H1 (cell line): ENCODE data around the gene FERMT1. TPM values are rescaled to one million over a fixed set of nuclear protein-coding genes. Genes with fewer than 3 reads are reported as not detected.

Experiments
- CTCF ChIA-PET: fragments of 300-600 bp; sonication (Branson Sonifier 250); formaldehyde crosslinking; loops from one replicate; lab custom pipeline; 2021; ENCODE audit not compliant: partially characterized antibody; lab: Charles Lee
- POLR2A ChIA-PET: fragments of 300-600 bp; sonication (Branson Sonifier 250); formaldehyde crosslinking; loops from one replicate; lab custom pipeline; 2021; ENCODE audit warnings: inconsistent platforms; ENCODE audit not compliant: partially characterized antibody; lab: Charles Lee
- DNase-seq, 2 experiments: peaks; one replicate each; pipeline versions ENCODE4 v3.0.0 to v3.0.0-alpha.2; 2010 to 2022; ENCODE audit warnings: low spot score in 2 of 2, low read depth in 1 of 2, mixed read lengths in 1 of 2
- FAIRE-seq: peaks from 2 replicates; lab custom pipeline; 2011; peaks lifted over from hg19 to GRCh38; lab: Jason Lieb, UNC
- H2AFZ ChIP-seq: 2 replicates; pipeline ENCODE4 v1.8.1; 2012; ENCODE audit warnings: low read length, inconsistent platforms
- H2AK5ac ChIP-seq: 2 replicates; pipeline ENCODE4 v1.6.1; 2013; ENCODE audit warnings: low read depth, low read length
- H2BK120ac ChIP-seq: replicated peaks from 2 replicates; pipeline ENCODE3; 2013; ENCODE audit warnings: low read depth, low read length, inconsistent platforms
- H2BK12ac ChIP-seq: 2 replicates; pipeline ENCODE4 v1.6.1; 2013; ENCODE audit warnings: low read depth, low read length
- H2BK15ac ChIP-seq: 2 replicates; pipeline ENCODE4 v1.6.1; 2013; ENCODE audit warnings: low read length
- H2BK20ac ChIP-seq: 2 replicates; pipeline ENCODE4 v1.6.1; 2013; ENCODE audit warnings: low read length
- H2BK5ac ChIP-seq: 2 replicates; pipeline ENCODE4 v1.6.1; 2013; ENCODE audit warnings: low read depth, low read length
- H3K14ac ChIP-seq: 2 replicates; pipeline ENCODE4 v1.6.1; 2013; ENCODE audit warnings: inconsistent platforms; ENCODE audit not compliant: insufficient read length
- H3K18ac ChIP-seq: 2 replicates; pipeline ENCODE4 v1.6.1; 2013; ENCODE audit warnings: low read length; ENCODE audit errors: extremely low read depth
- H3K23ac ChIP-seq: 2 replicates; pipeline ENCODE4 v1.6.1; 2013; ENCODE audit warnings: inconsistent platforms; ENCODE audit not compliant: insufficient read length
- H3K23me2 ChIP-seq: 2 replicates; pipeline ENCODE4 v1.6.1; 2013; ENCODE audit warnings: low read depth, low read length
- H3K27ac ChIP-seq: 2 replicates; pipeline ENCODE4 v1.6.1; 2011; ENCODE audit warnings: low read depth, low read length, inconsistent platforms
- H3K27me3 ChIP-seq, 4 experiments: replicated peaks in 1 of 4; 1 replicate in 1 of 4; 2 replicates in 3 of 4; pipeline versions ENCODE4 v1.6.1 to v1.8.1; 2011 to 2013; ENCODE audit warnings: low read length in 3 of 4, mild to moderate bottlenecking in 3 of 4, inconsistent platforms in 2 of 4, mixed read lengths in 2 of 4, moderate library complexity in 1 of 4; ENCODE audit not compliant: control insufficient read depth in 3 of 4, insufficient read depth in 3 of 4; ENCODE audit errors: extremely low read depth in 1 of 4
- H3K36me3 ChIP-seq, 4 experiments: 2 replicates each; pipeline versions ENCODE4 v1.6.1 to v1.8.1; 2011 to 2013; ENCODE audit warnings: mild to moderate bottlenecking in 4 of 4, low read length in 3 of 4, moderate library complexity in 2 of 4, control low read depth in 1 of 4, inconsistent platforms in 1 of 4; ENCODE audit not compliant: insufficient read depth in 4 of 4, control insufficient read depth in 2 of 4
- H3K4ac ChIP-seq: replicated peaks from 2 replicates; pipeline ENCODE3; 2013; ENCODE audit warnings: low read length, low read depth, mixed read lengths, inconsistent platforms; ENCODE audit not compliant: insufficient read length
- H3K4me1 ChIP-seq, 4 experiments: replicated peaks in 1 of 4; 1 replicate in 1 of 4; 2 replicates in 3 of 4; pipeline versions ENCODE4 v1.6.1 to v1.8.1; 2011 to 2013; ENCODE audit warnings: low read length in 3 of 4, inconsistent platforms in 2 of 4, mixed read lengths in 1 of 4; ENCODE audit not compliant: insufficient read depth in 4 of 4, control insufficient read depth in 3 of 4
- H3K4me2 ChIP-seq, 2 experiments: 2 replicates each; pipeline versions ENCODE4 v1.6.1 to v1.8.1; 2011 to 2013; ENCODE audit warnings: low read depth in 2 of 2, low read length in 2 of 2, control low read depth in 1 of 2, inconsistent platforms in 1 of 2, mild to moderate bottlenecking in 1 of 2; ENCODE audit not compliant: insufficient read depth in 1 of 2
- H3K4me3 ChIP-seq, 4 experiments: fragments of 200-600, 300-600 bp in 1 of 4; sonication (generic), shearing (Covaris generic), sonication (Bioruptor Twin) in 1 of 4; 2 replicates each; pipeline versions ENCODE4 v1.5.1 to v1.8.1; 2011 to 2016; ENCODE audit warnings: low read length in 4 of 4, low read depth in 3 of 4, control low read depth in 2 of 4, inconsistent platforms in 2 of 4, mild to moderate bottlenecking in 2 of 4, mixed read lengths in 1 of 4, moderate library complexity in 1 of 4; ENCODE audit not compliant: insufficient read depth in 2 of 4; ENCODE audit errors: extremely low read depth in 1 of 4
- H3K56ac ChIP-seq: replicated peaks from 2 replicates; pipeline ENCODE3; 2013; ENCODE audit warnings: low read depth, mild to moderate bottlenecking, mixed read lengths, low read length, inconsistent platforms; ENCODE audit not compliant: insufficient read length
- H3K79me1 ChIP-seq: 2 replicates; pipeline ENCODE4 v1.6.1; 2013; ENCODE audit warnings: low read depth, low read length, control low read depth
- H3K79me2 ChIP-seq, 2 experiments: 2 replicates each; pipeline versions ENCODE4 v1.6.1 to v1.8.1; 2012 to 2013; ENCODE audit warnings: low read length in 2 of 2, mild to moderate bottlenecking in 2 of 2, inconsistent platforms in 1 of 2; ENCODE audit not compliant: insufficient read depth in 2 of 2, control insufficient read depth in 1 of 2
- H3K9ac ChIP-seq, 4 experiments: replicated peaks in 1 of 4; 1 replicate in 1 of 4; 2 replicates in 3 of 4; pipeline versions ENCODE4 v1.6.1 to v1.8.1; 2011 to 2013; ENCODE audit warnings: low read depth in 3 of 4, low read length in 3 of 4, control low read depth in 2 of 4, mild to moderate bottlenecking in 2 of 4, moderate library complexity in 2 of 4, inconsistent platforms in 1 of 4; ENCODE audit errors: extremely low read depth in 1 of 4
- H3K9me3 ChIP-seq, 2 experiments: 2 replicates each; pipeline versions ENCODE4 v1.6.1 to v1.8.1; 2012 to 2013; ENCODE audit warnings: mild to moderate bottlenecking in 2 of 2, moderate library complexity in 2 of 2, control low read depth in 1 of 2, inconsistent platforms in 1 of 2, low read depth in 1 of 2, low read length in 1 of 2, mixed read lengths in 1 of 2; ENCODE audit not compliant: insufficient read depth in 2 of 2
- H4K20me1 ChIP-seq, 2 experiments: replicated peaks in 1 of 2; 2 replicates each; pipeline versions ENCODE3 to v1.8.1; 2011 to 2013; ENCODE audit warnings: inconsistent platforms in 2 of 2, low read length in 2 of 2, mild to moderate bottlenecking in 1 of 2; ENCODE audit not compliant: insufficient read depth in 2 of 2, control insufficient read depth in 1 of 2
- H4K5ac ChIP-seq: 2 replicates; pipeline ENCODE4 v1.6.1; 2013; ENCODE audit warnings: low read length, low read depth, mixed read lengths, inconsistent platforms; ENCODE audit not compliant: insufficient read length
- H4K8ac ChIP-seq: 2 replicates; pipeline ENCODE4 v1.8.0; 2013; ENCODE audit warnings: mild to moderate bottlenecking, moderate library complexity, low read length, inconsistent platforms; ENCODE audit not compliant: insufficient read depth; ENCODE audit errors: extremely low read depth
- H4K91ac ChIP-seq: replicated peaks from 2 replicates; pipeline ENCODE3; 2013; ENCODE audit warnings: low read length, mixed read lengths, inconsistent platforms; ENCODE audit not compliant: insufficient read length
- BRCA1 ChIP-seq: IDR thresholded peaks from 2 replicates; pipeline ENCODE4 v1.6.1; 2012; ENCODE audit warnings: low read depth, low read length, improper control_type of control experiment
- CHD1 ChIP-seq: IDR thresholded peaks from 2 replicates; pipeline ENCODE4 v1.6.1; 2012; ENCODE audit warnings: low read depth, low read length, improper control_type of control experiment
- EGR1 ChIP-seq: IDR thresholded peaks from 2 replicates; pipeline ENCODE4 v1.6.1; 2011; ENCODE audit warnings: low read depth, low read length, borderline replicate concordance
- HDAC6 ChIP-seq: IDR thresholded peaks from one replicate; pipeline ENCODE4 v1.7.1; 2012; ENCODE audit warnings: low read depth, mild to moderate bottlenecking, inconsistent platforms, low read length, moderate library complexity
- KDM4A ChIP-seq: IDR thresholded peaks from one replicate; pipeline ENCODE4 v1.7.1; 2012; ENCODE audit warnings: low read depth, mild to moderate bottlenecking, moderate library complexity, low read length, inconsistent platforms; ENCODE audit not compliant: severe bottlenecking
- SP4 ChIP-seq: IDR thresholded peaks from 2 replicates; pipeline ENCODE4 v1.6.1; 2012; ENCODE audit warnings: low read length, inconsistent platforms
- SRF ChIP-seq: IDR thresholded peaks from 2 replicates; pipeline ENCODE4 v1.6.1; 2011; ENCODE audit warnings: mild to moderate bottlenecking, low read depth, low read length, moderate library complexity
- SUZ12 ChIP-seq: fragments of 200-600 bp; sonication (generic); IDR thresholded peaks from 2 replicates; pipeline ENCODE4 v1.6.1; 2012; ENCODE audit warnings: mild to moderate bottlenecking, inconsistent platforms, low read length, moderate library complexity, mixed read lengths
- TAF7 ChIP-seq: optimal IDR thresholded peaks from 2 replicates; pipeline ENCODE3; 2011; ENCODE audit warnings: low read depth, mild to moderate bottlenecking, inconsistent platforms, low read length, moderate library complexity, borderline replicate concordance
- TBP ChIP-seq: IDR thresholded peaks from 2 replicates; pipeline ENCODE4 v1.6.1; 2011; ENCODE audit warnings: low read depth, low read length, improper control_type of control experiment
- YY1 ChIP-seq: IDR thresholded peaks from 2 replicates; pipeline ENCODE4 v1.6.1; 2011; ENCODE audit warnings: low read depth, mild to moderate bottlenecking, low read length
- WGBS, 2 experiments: shearing (Covaris generic) in 1 of 2; methylation state at CpG; one replicate each; pipeline versions ENCODE4 v1.1.6 to v1.1.7; 2013 to 2015; ENCODE audit warnings: low lambda C conversion rate in 2 of 2, mixed read lengths in 2 of 2, inconsistent platforms in 1 of 2, low coverage in 1 of 2, missing lambda C conversion rate in 1 of 2; ENCODE audit not compliant: insufficient replicate concordance in 2 of 2, insufficient coverage in 1 of 2, insufficient read length in 1 of 2; ENCODE audit errors: extremely low coverage in 1 of 2, missing lambda C conversion rate in 1 of 2; 5-methylcytosine and 5-hydroxymethylcytosine counted together
- polyA plus RNA-seq, 7 experiments: library from polyadenylated mRNA; depleted of rRNA in 3 of 7; stranded (reverse) in 5 of 7; unstranded in 2 of 7; fragments of >200 nt in 5 of 7; fragments of 200-250 nt in 2 of 7; gene quantifications; 1 replicate in 5 of 7; 2 replicates in 1 of 7; 4 replicates in 1 of 7; pipeline versions ENCODE4 v1.2.1 to v1.2.3, GENCODE V29; 2011 to 2013; ENCODE audit warnings: missing spikeins in 2 of 7, mixed read lengths in 2 of 7
- total RNA-seq: library from RNA; stranded (reverse); fragmentation: NEBNext Ultra II Directional; extraction: Animal tissue kit (Norgen Biotek cat#: 25700); gene quantifications from 2 replicates; pipeline ENCODE4 v1.2.1, GENCODE V29; 2021
- TF ChIP-seq, protein P1 (sequence below): IDR thresholded peaks from 2 replicates; pipeline ENCODE4 v1.6.1; 2012; ENCODE audit warnings: inconsistent platforms
- TF ChIP-seq, protein P2 (sequence below): IDR thresholded peaks from 2 replicates; pipeline ENCODE4 v1.6.1; 2012; ENCODE audit warnings: inconsistent platforms

Gene FERMT1
- total and polyA plus RNA-seq, 2 of the 8 experiments (the other 6 are each of a cell fraction or from before 2014, with no cell fraction given) = 4.2 to 17.8 TPM

GRCh38 chr20:6067763-6068318 lies 55.0 kb downstream of the FERMT1 start:
- no peak for FAIRE-seq
- Histone ChIP-seq H3K23ac (no peak overlapping the region), H2BK20ac (no peak overlapping the region), H3K9me3 (no peaks in the 10 kb centered on the region), H4K8ac (no peak overlapping the region), H4K91ac (no peak overlapping the region), H3K14ac (no peak overlapping the region), H3K27me3 (no peaks in the 10 kb centered on the region), H3K23me2 (no peaks in the 10 kb centered on the region), H3K4me2 (no peak overlapping the region), H3K36me3 (no peaks in the 10 kb centered on the region), H2BK15ac (no peak overlapping the region), H4K20me1 (no peaks in the 10 kb centered on the region), H2BK120ac (no peak overlapping the region), H2BK12ac (no peak overlapping the region), H3K27ac (no peak overlapping the region), H2AFZ (no peak overlapping the region), H3K4me3 (no peak overlapping the region), H3K18ac (no peak overlapping the region), H3K79me2 (no peaks in the 10 kb centered on the region), H3K79me1 (no peaks in the 10 kb centered on the region), H3K9ac (no peak overlapping the region), H3K4ac (no peak overlapping the region), H4K5ac (no peak overlapping the region), H3K4me1 (no peaks in the 10 kb centered on the region), H2BK5ac (no peak overlapping the region), H3K56ac (no peak overlapping the region), H2AK5ac (no peak overlapping the region)
- ChIA-PET CTCF (interaction anchor here (1.1 to 1.4 kb wide), 3 partner anchors 8 to 12 kb away, joined by 3 to 6 read pairs (median 3); no protein-coding TSS in a partner anchor), POLR2A (interaction anchor here (0.7 to 1.4 kb wide), 2 partner anchors 31 to 67 kb away, joined by 3 read pairs; no protein-coding TSS in a partner anchor)
- DNase-seq = no peak
- WGBS, 2 experiments = 83% methylated on average over 4 of the region's 4 CpGs; no CpG with 5 or more reads in 1 of the 2 experiments
- TF ChIP-seq TAF7 (no peak), CHD1 (no peak), YY1 (no peak), TBP (no peak), KDM4A (no peak), SRF (no peak), EGR1 (no peak), SP4 (no peak), SUZ12 (no peak), HDAC6 (no peak), BRCA1 (no peak)
- TF ChIP-seq, protein P1, sequence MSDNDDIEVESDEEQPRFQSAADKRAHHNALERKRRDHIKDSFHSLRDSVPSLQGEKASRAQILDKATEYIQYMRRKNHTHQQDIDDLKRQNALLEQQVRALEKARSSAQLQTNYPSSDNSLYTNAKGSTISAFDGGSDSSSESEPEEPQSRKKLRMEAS = no peak
- TF ChIP-seq, protein P2, sequence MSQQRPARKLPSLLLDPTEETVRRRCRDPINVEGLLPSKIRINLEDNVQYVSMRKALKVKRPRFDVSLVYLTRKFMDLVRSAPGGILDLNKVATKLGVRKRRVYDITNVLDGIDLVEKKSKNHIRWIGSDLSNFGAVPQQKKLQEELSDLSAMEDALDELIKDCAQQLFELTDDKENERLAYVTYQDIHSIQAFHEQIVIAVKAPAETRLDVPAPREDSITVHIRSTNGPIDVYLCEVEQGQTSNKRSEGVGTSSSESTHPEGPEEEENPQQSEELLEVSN = no peak
